Stromal cell of bone marrow (primary cell): Measurements from ENCODE around the gene PTPN11.
"Not testable (repeated sequence)": the region's sequence is repeated elsewhere in the genome, so short reads cannot be mapped to it uniquely, and the experiment has no call there.

Source experiments
- DNase-seq: peaks from one replicate; pipeline ENCODE4 v3.0.0-alpha.2; 2012; ENCODE audit warnings: low read depth

PTPN11 gene

GRCh38 chr12:112418608-112419296, at the start of gene PTPN11:
Gene PTPN11, plus strand, starts transcription at chr12:112418947. Its CDS starts 165 bp downstream, at chr12:112419112.
- DNase-seq: peak; percentile 62

DNA sequence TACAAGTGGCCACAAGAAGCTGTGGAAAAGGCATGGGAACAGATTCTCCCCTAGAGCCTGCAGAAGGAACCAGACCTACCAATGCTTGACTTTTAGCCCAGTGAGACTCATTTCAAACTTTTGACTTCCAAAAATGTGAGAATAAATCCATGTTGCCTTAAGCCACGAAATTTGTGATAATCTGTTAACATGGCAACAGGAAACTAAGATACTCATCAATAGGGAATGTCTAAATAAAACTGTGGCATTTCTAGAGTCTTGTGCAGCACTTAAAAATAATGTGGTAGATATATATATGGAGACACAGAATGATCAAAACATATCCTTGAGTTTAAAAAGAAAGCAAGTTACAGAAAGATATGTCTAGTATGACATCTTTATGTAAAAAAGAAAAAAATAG, 48.5 kb upstream of the PTPN11 start:
- no peak for DNase-seq

- no peak for DNase-seq
Observed at GRCh38 chr12:112370868-112371510, 47.8 kb upstream of the PTPN11 start.

DNA sequence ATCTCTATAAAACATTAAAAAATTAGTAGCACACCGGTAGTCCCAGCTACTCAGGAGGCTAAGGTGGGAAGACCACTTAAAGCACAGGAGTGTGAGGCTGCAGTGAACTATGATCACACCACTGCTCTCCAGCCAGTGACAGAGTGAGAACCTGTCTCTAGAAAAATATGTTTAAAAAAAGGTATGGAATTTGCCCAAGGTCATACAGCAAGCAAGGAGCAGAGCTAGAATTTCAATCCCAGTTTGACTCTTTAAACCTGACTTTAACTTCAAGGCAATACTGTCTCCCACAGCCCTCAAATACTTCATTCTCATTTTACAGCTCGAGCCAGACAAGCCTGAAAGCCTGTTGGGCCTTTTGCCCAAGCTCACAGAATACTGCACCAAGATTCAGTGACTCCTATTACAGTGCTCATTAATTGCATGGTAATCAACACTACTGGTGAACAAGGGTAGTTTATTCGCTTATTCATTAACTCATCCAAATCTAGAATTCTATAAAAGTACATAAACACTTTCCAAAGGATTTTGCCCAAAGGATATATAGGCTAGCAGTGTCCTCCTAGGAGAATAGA, 44.5 kb upstream of the PTPN11 start:
- no peak for DNase-seq

- no peak for DNase-seq
Observed at GRCh38 chr12:112375105-112375504, 43.6 kb upstream of the PTPN11 start.

DNA sequence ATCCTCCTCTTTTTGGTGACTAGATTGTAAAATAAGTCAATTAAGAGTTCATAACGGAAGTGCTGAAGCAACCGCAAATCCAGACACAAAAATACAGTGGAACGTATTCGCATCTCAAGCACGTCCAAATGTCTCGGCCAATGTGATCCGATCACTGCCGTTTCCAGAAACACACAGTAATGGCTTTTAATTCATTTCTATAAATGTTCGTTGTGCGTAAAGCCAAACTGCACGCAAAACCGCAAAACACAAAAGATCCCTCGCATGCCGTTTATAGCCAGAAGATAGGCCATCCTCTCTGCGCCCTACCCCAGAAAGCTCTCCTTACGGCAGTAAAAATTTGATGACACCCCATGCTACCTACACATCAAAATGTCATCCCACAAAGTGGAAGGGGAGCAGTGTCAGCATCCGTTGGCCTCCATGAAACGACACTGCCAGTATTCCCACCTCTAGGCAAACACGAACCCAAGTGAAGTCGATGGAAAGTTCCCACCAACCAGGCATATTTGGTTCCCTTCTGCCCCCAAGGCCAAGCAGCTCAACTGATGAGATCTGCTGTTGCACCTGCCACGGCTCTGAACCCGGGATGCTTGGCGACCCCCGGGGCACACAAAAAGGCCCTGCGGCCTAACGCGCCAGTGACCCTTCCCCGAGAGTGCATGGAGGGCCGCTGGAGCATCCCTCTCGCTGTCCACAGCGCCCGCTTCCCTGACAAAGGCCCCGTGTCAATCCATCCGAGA, 37.9 kb upstream of the PTPN11 start:
- DNase-seq: no peak

DNA sequence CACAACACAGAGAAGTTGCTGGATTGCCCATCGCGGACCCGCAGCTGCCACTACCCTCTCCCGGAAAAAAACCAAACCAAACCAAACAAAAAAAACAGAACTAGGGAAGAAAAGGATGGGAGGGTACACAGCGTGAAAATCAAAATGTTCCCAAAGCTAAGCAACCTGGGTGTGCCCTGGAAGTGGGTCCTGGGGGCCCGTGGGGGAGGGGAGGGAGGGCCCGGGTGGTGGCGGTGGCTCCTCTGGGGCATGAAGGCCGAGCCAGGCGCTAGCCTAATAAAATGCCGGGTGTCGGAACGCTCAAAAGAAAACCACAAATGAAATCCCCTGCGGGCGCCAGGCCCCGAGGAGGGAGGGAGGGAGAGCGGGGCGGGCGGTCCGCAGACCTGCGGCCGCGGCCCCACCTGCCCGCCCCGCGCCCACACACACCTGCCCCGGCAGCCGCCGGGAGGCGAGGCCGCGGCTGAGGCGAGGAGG, 37.3 kb upstream of the PTPN11 start:
- DNase-seq: no peak

DNA sequence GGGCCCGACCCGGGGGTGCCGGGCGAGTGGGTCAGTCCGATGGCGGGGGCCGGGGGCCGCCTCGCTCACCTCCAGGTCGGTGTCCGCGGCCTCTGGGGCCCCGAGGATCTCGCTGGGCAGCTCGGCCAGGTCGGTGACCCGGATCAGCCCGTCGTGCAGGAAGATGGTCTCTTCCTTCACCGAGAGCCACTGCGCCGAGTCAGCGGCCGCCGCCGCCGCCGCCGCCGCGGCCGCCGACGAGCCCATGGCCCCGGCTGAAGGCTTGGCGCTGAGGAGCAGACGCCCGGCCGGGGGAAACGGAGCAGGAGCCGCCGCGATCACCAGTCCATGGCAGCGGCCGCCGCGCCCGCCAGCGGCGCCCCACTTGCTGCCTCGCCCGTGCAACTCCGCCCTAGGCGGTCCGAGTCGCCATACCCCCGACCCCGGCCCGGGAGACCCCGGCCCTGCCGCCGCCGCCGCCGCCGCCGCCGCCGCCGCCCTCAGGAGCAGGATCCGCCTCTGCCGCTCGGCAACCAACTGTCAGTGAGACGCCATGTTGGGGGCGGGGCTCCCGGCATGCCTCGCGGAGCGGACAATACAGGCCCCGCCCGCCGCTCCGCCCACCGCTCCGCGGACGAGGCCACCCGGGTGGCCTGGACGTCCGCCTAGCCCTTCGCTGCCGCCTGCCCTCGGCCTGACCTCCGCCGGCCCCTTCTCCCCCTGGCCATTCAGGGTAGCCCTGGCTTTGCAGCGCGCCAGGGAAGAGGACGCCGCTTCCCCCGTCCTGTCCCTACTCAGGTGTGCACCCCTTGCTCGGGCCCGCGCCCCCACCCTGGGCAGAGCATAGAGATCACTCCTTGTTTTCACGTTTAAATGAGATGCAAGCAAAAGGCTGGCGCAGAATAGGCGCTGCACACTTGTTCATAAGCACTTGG, 36.6 kb upstream of the PTPN11 start, which contains the start of gene HECTD4:
Gene HECTD4, minus strand, starts transcription at position 549 of the 914 bp plus-strand sequence. Its CDS starts 303 bp downstream, at position 246.
- DNase-seq: peak; percentile 75

GRCh38 chr12:112382866-112383265, 35.9 kb upstream of the PTPN11 start:
- DNase-seq: no peak

DNA sequence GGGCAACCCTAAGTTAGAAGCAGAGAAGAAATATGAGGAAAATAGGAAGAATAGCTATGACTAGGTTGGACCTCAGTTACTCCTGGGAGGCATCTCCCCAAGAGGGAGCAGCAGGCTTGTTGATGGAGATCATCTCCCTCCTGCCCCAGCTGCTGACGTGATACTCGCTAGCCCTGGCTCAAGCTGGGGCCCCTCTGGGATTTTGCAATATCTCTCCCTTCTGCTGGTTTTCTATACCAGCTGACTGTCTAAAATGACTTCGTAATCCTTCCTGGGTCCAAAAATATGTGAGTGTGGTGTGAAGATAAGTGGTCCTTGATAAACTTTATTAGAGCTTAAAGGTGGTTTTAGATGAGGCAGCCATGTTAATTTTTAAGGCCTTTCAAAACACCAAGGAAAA, 32.0 kb upstream of the PTPN11 start:
- DNase-seq: peak; percentile 30

DNA sequence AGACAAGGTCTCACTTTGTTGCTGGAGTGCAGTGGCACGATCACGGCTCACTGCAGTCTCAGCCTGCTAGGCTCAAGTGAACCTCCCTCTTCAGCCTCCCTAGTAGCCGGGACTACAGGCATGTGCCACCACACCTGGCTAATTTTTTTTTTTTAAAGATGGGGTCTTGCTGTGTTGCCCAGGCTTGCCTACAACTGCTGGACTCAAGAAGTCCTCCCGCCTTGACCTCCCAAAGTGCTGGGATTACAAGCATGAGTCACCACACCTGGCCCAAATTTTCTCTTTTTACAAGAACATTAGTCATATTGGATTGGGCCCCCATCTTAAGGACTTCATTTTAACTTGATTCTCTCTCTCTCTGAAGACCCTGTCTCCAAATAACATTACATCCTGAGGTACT, 29.5 kb upstream of the PTPN11 start:
- DNase-seq: no peak

DNA sequence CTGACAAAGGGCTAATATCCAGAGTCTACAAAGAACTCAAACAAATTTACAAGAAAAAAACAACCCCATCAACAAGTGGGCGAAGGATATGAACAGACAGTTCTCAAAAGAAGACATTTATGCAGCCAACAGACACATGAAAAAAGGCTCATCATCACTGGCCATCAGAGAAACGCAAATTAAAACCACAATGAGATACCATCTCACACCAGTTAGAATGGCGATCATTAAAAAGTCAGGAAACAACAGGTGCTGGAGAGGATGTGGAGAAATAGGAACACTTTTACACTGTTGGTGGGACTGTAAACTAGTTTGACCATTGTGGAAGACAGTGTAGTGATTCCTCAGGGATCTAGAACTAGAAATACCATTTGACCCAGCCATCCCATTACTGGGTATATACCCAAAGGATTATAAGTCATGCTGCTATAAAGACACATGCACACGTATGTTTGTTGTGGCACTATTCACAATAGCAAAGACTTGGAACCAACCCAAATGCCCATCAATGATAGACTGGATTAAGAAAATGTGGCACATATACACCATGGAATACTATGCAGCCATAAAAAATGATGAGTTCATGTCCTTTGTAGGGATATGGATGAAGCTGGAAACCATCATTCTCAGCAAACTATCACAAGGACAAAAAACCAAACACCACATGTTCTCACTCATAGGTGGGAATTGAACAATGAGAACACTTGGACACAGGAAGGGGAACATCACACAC, 28.7 kb upstream of the PTPN11 start:
- DNase-seq: not testable (repeated sequence)

GRCh38 chr12:112393328-112393727, 25.4 kb upstream of the PTPN11 start:
- DNase-seq: no peak

- no peak for DNase-seq
Observed at GRCh38 chr12:112401054-112401453, 17.7 kb upstream of the PTPN11 start.

DNA sequence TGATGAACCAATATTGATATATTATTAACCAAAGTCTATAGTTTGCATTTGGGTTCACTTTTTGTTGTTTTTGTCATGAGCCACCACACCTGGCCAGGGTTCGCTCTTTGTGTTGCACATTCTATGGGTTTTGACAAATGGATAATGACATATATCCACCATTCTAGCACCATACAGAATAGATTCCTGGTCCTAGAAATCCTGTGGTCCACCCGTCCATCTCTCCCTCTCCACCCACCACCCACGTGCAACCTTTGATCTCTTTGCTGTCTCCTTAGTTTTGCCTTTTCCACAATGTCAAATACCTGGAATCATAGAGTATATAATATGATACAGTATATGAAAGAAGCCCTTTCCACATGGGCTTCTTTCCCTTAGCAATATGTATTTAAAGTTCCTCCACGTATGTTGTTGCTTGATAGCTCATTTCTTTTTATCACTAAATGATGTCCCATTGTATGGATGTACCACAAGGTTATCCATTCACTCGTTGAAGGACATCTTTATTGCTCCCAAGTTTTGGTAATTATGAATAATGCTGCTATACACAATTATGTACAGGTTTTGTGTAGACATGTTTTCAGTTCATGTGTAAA, 16.7 kb upstream of the PTPN11 start:
- no peak for DNase-seq

DNA sequence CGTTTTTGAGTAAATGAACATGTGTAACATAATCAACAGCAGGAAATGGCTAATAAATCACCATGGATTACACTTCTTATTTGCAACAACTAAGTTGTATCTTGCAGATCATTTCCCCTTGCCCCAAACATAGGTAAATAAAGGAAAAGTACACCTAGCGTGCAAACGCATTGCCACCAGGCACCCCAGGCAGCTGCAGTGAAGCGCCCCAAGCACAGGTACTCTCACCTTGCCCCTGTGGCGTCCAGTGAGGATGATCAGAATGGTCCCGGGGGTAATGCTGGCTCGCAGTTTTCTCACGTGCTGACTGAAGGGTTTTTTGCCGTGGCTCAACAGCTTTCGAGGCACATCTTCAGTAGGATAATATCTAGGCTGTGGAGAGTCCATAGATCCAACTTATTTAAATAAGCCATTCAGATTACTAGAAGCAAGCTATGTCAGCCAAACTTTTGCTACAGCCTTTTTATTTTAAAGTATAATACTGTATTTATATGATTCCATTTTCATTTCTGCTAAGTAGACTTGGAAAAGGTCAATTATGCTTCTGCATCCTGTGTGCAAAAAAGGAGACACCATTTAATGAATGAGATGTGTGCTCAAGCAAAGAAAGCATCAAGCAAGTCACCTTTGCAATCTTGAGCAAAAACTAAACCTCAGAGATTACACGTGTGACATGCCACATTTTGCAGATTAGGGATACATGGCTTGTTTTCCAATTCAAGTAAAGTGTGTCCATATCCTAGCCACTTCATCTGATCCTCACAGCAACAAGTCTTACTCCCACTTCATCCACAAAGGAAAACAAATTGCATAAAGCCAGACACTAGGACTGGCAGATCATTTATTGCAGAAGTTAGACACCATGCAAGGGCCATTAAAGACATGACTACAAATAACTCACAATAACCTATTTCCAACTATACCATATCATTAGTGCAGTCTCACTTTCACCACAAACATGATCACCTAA, 11.9 kb upstream of the PTPN11 start:
- no peak for DNase-seq

GRCh38 chr12:112407683-112408082, 11.1 kb upstream of the PTPN11 start:
- not testable (repeated sequence) for DNase-seq

GRCh38 chr12:112408621-112409020, 10.1 kb upstream of the PTPN11 start:
- no peak for DNase-seq
